KG1 (cell line): ENCODE results near the gene NLRP5.
"Not testable (repeated sequence)": the region's sequence is repeated elsewhere in the genome, so short reads cannot be mapped to it uniquely, and the experiment has no call there.

Experiments
- DNase-seq: peaks from one replicate; lab custom pipeline; 2025; lab: John Stamatoyannopoulos, UW

Gene NLRP5

DNA sequence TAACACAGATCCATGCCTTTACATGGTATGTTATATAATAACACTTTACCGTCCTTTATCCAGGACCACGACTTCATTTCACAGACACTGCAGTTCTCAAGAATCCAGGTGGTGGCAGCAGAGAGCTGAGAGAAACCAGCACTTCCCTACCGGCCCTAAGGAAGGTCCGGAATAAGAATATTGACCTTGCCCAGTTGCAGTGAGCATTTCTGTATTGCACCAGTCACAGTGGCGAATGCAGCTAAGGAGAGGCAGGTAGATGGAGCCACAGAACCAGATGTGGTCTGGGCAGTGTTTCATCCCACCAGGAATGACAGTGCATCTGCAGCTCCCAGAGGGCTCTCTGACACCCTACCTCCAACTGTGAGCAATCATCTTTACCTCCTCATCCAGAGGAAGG lies 89.9 kb downstream of the NLRP5 start:
- DNase-seq, result peak; percentile 12

DNA sequence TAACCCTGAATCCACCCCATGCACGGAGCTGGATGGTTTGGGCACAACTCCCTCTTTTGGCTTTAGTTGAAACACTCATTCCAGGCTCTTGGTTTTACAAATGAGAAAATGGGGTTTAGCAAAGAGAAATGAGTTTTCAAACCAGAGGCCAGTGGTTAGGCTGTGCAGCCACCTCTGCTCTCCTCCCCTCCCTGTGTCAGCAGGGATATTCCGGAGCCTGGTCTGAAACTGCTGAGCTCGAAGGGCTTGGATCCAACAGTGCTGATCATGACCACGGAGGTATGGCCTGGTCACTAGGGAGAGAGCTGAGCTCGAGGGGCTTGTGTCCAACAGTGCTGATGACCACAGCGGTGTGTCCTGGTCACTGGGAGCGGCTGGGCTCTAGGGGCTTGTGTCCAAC lies 93.0 kb downstream of the NLRP5 start:
- no peak for DNase-seq

DNA sequence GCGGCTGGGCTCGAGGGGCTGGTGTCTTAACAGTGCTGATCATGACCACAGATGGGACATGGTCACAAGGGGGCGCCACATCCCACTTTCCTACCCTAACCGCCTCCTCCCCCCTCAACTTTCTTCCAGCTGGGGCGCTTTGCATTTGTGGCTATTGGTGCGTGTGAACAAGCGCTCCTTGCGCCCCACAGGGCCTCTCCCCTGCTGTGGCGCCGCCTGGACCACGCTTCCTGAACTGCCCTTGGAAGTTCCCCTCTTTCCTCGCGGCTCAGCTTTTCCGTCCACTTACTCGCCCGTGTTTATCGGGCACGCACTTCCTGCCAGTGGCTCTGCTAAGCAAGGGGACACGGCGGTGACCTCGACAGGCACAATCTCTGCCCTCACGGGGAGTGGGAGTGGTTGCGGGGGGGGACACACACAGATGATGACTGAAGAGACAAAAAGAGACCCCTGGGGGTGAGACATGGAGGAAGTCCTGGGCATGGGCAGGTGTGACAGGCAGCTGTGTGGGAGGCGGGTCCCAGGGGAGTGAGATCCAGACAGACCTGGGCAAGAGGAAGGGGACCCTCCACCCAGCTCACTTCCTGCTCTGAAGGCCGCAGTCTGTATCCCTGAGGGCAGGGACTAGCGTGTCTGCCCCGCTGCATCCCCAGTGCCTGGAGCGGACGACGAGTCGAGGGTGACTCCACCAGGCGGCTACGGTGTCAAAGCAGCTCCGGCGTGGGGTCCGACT lies 94.3 kb downstream of the NLRP5 start:
- DNase-seq, result peak; percentile 21

- no peak for DNase-seq
Measured at GRCh38 chr19:56083668-56084067, 97.1 kb downstream of the NLRP5 start.

DNA sequence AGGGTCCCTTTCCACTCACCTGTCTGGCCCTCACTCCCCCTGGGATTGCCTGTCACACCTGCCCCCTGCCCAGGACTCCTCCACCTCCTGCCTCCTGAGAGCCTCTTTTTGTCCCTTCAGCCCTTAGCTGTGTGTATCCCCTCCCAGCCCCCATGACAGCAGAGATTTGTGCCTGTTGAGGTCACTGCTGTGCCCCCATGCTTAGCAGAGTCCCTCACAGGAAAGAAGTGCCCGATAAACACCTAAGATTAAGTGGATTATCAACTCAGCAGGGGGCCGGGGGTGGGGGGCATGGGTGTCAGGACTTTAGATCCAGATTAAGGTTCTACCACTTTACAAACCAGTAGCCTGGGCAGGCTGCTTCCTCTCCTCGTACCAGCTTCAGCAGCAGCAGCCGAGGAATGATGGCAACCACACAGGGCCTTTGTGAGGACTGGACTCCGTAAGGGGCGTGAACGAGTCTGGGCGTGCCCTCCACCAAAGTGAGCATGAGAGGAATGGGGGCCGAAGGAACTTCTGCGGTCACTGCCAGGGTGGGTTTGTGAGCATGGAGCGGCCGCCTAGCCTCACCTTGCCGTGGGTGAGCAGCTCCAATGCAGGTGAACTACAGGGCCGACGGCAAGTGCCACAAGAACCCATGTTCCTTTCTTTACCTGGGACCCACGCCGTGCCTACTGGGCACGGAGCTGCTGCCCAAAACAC lies 98.4 kb downstream of the NLRP5 start:
- no peak for DNase-seq

DNA sequence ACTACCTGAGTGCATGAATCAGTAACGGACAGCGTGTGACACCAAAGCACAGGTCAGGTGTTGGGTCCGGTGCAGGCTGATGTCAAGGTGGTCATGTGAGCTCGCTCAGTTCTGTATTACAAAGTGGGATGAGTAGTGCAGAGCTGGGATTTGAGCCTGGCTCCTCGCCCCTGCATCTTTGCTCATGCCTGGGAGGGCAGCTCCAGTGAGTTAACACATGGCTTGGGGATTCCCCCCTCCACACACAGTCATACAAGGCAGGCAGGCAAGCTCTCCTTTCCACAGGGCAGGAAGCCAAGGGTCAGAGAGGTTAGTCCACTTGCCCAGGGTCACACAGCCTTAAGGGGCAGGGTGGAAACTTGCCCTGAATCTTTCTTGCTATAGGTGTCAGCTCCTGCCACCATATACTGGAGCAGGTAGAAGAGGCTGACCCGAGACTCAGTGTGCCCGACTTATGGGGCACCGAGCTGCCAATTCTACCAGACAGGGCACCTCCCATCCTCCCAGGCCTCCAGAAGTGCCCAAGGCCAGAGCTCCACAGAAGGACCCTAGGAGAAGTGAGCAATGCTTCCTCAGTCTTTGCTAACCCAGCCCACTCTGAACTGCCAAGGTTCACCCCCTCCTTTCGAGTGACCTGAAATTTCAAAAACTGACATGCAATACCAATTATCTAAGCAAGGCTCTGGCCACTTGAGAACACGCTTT lies 99.1 kb downstream of the NLRP5 start:
- DNase-seq, result no peak

DNA sequence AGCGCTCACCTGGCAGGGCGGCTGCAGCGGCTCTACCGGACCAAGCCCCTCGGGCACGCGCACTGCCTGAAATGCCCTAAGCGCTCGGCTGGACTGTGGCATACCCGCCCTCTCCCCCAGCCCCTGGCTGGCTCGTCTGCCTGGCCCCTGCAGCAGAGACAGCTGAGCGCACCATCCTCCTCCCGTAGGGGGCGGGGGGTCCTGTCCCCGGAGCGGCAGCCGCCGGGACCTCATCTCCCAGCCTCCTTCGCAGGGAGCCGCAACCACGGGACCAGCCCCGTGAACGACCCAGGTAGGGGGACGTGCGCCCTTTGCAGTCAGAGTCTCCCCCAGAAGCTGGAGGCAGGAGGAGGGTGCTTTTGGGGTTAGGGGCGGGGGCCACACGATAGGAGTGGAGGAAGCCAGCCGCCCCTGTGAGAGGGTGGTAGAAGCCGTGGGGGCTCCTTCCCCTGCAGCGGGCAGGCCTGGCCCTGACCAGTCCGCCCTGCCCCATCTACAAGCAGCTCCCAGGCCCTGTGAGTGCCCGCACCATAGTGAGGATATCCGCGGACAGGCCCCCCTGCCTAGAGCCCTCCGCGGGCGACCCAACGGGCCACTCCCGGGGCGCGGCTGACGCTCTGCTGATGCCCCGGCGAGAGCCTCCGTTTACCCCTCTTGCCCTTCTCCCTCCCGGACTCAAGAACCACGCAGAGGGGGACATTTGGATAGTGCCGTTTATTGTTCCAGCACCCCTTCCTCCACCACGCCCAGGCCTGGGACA lies 100.3 kb downstream of the NLRP5 start:
- DNase-seq, result no peak

DNA sequence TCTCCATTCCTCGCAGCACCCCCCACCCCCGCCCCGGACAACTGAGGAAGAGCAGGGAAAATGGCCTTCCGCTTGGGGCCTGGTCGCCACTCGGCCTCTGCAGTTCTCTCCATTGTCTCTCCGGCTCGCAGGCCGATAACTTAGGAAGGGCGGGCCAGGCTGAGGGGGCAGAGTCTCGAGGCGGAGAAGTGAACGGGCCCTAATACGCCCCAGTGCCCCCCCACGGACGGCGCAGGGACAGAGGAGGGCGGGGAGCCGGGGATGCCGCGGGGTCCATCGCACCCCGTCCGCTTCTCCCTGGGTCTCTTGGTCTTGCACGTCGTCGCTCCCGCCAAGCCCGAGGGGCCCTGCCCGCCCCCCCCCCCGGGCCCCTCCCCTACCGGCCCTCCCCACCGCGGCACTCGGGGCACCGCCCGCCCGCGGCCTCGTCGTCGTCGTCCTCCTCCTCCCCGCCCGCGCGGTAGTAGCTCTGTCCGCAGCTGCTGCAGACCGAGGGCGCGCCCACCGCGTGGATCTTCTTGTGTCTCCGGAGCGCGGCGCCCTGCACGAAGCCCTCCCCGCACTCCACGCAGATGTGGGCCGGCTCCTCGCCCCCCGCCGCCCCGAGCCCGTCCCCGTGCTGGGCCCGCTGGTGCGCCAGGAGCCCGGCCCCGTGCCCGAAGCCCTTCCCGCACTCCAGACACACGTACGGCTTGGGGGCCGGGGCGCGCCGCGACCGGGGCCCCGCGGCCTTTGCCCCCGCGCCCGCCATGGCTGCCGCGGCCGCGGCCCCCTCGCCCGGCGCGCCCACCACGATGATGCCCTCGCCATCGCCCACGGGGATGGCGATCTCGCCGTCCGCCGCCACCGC lies 101.3 kb downstream of the NLRP5 start:
- no peak for DNase-seq

- no peak for DNase-seq
Measured at GRCh38 chr19:56088497-56089215, 102.1 kb downstream of the NLRP5 start.

DNA sequence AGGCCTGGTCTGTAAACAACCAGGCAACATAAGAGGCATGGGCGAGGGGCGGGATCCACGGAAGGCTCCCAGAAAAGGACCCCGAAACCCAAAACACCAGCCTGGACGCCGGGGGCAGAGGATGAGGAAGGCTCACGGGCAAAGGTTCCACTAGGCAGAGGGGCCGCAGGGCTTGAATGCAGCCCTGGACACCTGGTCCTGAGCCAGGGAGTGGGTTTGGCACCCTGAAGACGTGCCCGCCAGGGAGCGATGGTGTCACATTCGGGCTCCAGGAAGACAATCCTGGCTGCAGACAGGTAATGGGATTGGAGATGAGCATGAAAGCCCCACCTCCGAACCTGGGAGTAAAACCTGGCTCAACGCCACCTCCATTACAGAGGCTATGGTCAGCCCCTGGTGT lies 102.8 kb downstream of the NLRP5 start:
- no peak for DNase-seq

DNA sequence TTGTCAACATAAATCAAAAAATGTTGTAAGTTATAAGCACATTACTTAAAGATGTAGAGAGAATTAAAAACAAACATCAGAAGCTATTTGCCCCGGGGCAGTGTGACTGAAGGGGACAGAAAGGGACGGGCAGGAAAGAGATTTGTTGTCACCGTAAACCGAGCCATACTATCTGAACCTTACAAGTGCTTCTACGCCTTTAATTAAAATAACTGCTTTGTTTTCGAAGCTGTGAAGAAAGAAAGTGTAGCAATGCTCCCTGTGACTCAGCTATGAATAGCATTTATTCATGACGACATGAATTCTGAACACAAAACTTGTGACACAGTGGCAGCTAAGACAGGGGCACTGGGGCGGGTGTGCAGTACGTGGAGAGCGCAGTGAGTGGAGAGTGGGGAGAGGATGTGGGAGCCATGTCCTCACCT lies 104.5 kb downstream of the NLRP5 start:
- DNase-seq, result no peak

GRCh38 chr19:56091751-56092546 lies 105.4 kb downstream of the NLRP5 start:
- no peak for DNase-seq

DNA sequence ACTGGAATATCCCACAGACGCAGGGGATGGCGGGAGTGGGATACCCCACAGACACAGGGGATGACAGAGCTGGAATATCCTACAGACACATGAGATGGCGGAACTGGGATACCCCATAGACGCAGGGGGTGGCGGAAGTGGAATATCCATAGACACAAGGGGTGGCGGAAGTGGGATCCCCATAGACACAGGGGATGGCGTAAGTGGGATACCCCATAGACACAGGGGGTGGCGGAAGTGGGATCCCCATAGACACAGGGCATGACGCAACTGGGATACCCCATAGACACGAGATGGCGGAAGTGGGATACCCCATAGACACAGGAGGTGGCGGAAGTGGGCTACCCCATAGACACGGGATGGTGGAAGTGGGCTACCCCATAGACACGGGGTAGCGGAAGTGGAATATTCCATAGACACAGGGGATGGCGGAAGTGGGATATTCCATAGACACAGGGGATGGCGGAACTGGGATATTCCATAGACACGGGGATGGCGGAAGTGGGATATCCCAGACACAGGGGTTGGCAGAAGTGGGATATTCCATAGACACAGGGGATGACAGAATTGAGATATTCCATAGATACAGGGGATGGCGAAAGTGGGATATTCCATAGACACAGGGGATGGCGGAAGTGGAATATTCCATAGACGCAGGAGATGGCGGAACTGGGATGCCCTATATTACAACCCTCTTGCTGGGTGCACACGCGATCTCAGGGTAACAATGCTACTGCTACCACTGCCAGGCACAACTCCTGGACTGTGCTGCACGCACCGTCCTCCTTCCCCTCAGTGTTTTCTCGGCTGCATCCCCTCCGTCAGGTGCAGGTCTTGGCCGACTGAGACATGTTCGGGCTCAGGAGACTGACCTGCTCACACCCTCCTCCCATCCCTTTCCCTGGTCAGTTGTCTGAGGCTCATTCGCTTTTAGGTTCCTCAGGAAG lies 106.4 kb downstream of the NLRP5 start:
- no peak for DNase-seq

GRCh38 chr19:56094449-56094848 lies 107.9 kb downstream of the NLRP5 start:
- DNase-seq, result no peak

DNA sequence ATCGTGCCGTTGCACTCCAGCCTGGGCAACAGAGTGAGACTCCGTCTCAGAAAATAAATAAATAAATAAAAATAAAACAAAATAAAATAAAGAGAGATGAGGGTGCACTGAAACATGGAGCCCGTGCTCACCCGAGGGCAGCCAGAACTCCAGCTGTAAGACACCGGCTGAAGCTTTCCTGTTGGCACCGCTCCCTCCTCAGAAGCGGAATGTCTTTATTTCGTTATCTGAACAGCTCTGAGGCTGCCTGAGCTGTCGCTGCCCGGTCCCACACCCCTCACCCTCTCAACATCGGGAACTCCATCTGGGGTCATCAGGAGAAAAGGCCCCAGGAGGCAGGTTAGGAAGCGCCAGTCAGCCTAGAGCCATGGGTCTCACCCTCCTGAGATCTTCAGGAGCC lies 110.1 kb downstream of the NLRP5 start:
- DNase-seq, result no peak

- DNase-seq, result no peak
Measured at GRCh38 chr19:56097306-56097705, 110.7 kb downstream of the NLRP5 start.

DNA sequence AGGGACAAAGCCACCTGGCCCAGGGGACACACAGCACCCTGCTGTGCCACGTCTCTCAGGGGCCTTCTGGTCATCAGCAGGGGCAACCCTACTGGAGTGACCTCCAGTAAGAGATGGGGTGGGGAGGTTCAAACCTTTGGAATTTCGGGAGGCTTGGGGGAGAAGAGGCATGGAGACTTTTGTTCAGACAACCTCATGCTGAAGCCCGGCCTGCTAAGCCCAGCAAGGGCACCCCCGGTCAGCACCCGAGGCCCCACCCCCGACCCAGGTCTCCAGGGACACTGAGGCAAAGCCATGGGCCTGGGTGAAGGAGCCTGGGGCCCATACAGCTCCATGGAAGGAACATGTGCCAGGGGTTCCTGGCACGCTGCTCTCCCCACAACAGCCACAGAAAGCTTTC lies 111.2 kb downstream of the NLRP5 start:
- no peak for DNase-seq

- not testable (repeated sequence) for DNase-seq
Measured at GRCh38 chr19:56098237-56098636, 111.7 kb downstream of the NLRP5 start.
